H9 (cell line): ENCODE measurements around the gene SLC25A15. TPM values are rescaled to one million over a fixed set of nuclear protein-coding genes. Genes with fewer than 3 reads are reported as not detected.

Experiments used
- DNase-seq: peaks from one replicate; pipeline ENCODE4 v3.0.0-alpha.2; 2017
- H2AFZ ChIP-seq: one replicate; pipeline ENCODE4 v1.6.1; 2013; ENCODE audit warnings: mild to moderate bottlenecking, low read length, control low read depth, moderate library complexity
- H2AK5ac ChIP-seq: 2 replicates; pipeline ENCODE4 v1.6.1; 2013; ENCODE audit warnings: low read length, control low read depth, mixed read lengths; ENCODE audit not compliant: insufficient read length
- H2BK120ac ChIP-seq: one replicate; pipeline ENCODE4 v1.6.1; 2013; ENCODE audit warnings: low read depth, mild to moderate bottlenecking, low read length, control low read depth, inconsistent platforms; ENCODE audit not compliant: poor library complexity, severe bottlenecking
- H2BK12ac ChIP-seq: 2 replicates; pipeline ENCODE4 v1.6.1; 2013; ENCODE audit warnings: low read length, control low read depth, mixed read lengths, low read depth; ENCODE audit not compliant: insufficient read length
- H2BK15ac ChIP-seq: 2 replicates; pipeline ENCODE4 v1.6.1; 2013; ENCODE audit warnings: low read depth, low read length, control low read depth
- H2BK20ac ChIP-seq: one replicate; pipeline ENCODE4 v1.6.1; 2013; ENCODE audit warnings: low read depth, mild to moderate bottlenecking, low read length, control low read depth, inconsistent platforms; ENCODE audit not compliant: poor library complexity, severe bottlenecking
- H2BK5ac ChIP-seq: 2 replicates; pipeline ENCODE4 v1.6.1; 2013; ENCODE audit warnings: low read length, control low read depth, mixed read lengths; ENCODE audit not compliant: insufficient read length
- H3K14ac ChIP-seq: 2 replicates; pipeline ENCODE4 v1.6.1; 2013; ENCODE audit warnings: low read length, control low read depth; ENCODE audit not compliant: insufficient read depth
- H3K18ac ChIP-seq: 2 replicates; pipeline ENCODE4 v1.6.1; 2013; ENCODE audit warnings: low read depth, mild to moderate bottlenecking, mixed read lengths, low read length, control low read depth; ENCODE audit not compliant: insufficient read length
- H3K23ac ChIP-seq: 2 replicates; pipeline ENCODE4 v1.6.1; 2013; ENCODE audit warnings: low read length, control low read depth, mixed read lengths, low read depth; ENCODE audit not compliant: insufficient read length
- H3K23me2 ChIP-seq: 2 replicates; pipeline ENCODE4 v1.6.1; 2013; ENCODE audit warnings: low read depth, mild to moderate bottlenecking, mixed read lengths, low read length, control low read depth; ENCODE audit not compliant: insufficient read length, poor library complexity, severe bottlenecking
- H3K27ac ChIP-seq: 2 replicates; pipeline ENCODE4 v1.5.1; 2013; ENCODE audit warnings: low read length, control low read depth, mixed read lengths, low read depth; ENCODE audit not compliant: insufficient read length
- H3K27me3 ChIP-seq: 2 replicates; pipeline ENCODE4 v1.6.1; 2013; ENCODE audit warnings: low read length, control low read depth, inconsistent platforms; ENCODE audit not compliant: insufficient read depth
- H3K4ac ChIP-seq: 2 replicates; pipeline ENCODE4 v1.6.1; 2013; ENCODE audit warnings: low read depth, mild to moderate bottlenecking, control low read depth, inconsistent platforms, low read length, moderate library complexity
- H3K4me1 ChIP-seq: 2 replicates; pipeline ENCODE4 v1.6.1; 2013; ENCODE audit warnings: low read length, control low read depth, inconsistent platforms; ENCODE audit not compliant: insufficient read depth
- H3K4me2 ChIP-seq: 2 replicates; pipeline ENCODE4 v1.6.1; 2013; ENCODE audit warnings: low read length, control low read depth, mixed read lengths; ENCODE audit not compliant: insufficient read length, insufficient read depth
- H3K56ac ChIP-seq: 2 replicates; pipeline ENCODE4 v1.6.1; 2013; ENCODE audit warnings: low read depth, mild to moderate bottlenecking, mixed read lengths, low read length, control low read depth; ENCODE audit not compliant: insufficient read length
- H3K79me1 ChIP-seq: 2 replicates; pipeline ENCODE4 v1.6.1; 2013; ENCODE audit warnings: low read depth, mild to moderate bottlenecking, moderate library complexity, low read length, control low read depth, inconsistent platforms; ENCODE audit not compliant: insufficient read depth, poor library complexity, severe bottlenecking
- H3K79me2 ChIP-seq: 2 replicates; pipeline ENCODE4 v1.6.1; 2013; ENCODE audit warnings: low read length, control low read depth, inconsistent platforms; ENCODE audit not compliant: insufficient read depth
- H3K9ac ChIP-seq: 2 replicates; pipeline ENCODE4 v1.6.1; 2013; ENCODE audit warnings: low read length, control low read depth, mixed read lengths; ENCODE audit not compliant: insufficient read length; ENCODE audit errors: extremely low read depth
- H3K9me3 ChIP-seq: one replicate; pipeline ENCODE4 v1.6.1; 2013; ENCODE audit warnings: low read depth, low read length, inconsistent platforms; ENCODE audit not compliant: control insufficient read depth
- H3T11ph ChIP-seq: one replicate; pipeline ENCODE4 v1.6.1; 2013; ENCODE audit warnings: mild to moderate bottlenecking, low read length, control low read depth, inconsistent platforms
- H4K20me1 ChIP-seq: one replicate; pipeline ENCODE4 v1.6.1; 2013; ENCODE audit not compliant: control insufficient read depth, insufficient read length, insufficient read depth
- H4K5ac ChIP-seq: 2 replicates; pipeline ENCODE4 v1.6.1; 2013; ENCODE audit warnings: low read depth, mild to moderate bottlenecking, mixed read lengths, low read length, control low read depth; ENCODE audit not compliant: insufficient read length
- H4K8ac ChIP-seq: replicated peaks from 2 replicates; pipeline ENCODE4 v1.6.1; 2013; ENCODE audit warnings: low read length, control low read depth, mixed read lengths, low read depth; ENCODE audit not compliant: insufficient read length
- H4K91ac ChIP-seq: 2 replicates; pipeline ENCODE4 v1.6.1; 2013; ENCODE audit warnings: low read depth, mild to moderate bottlenecking, moderate library complexity, mixed read lengths, low read length, control low read depth; ENCODE audit not compliant: insufficient read length
- H3K27ac Mint-ChIP-seq, 3 experiments: 2 replicates in 2 of 3; 3 replicates in 1 of 3; pipeline ENCODE4 v1.8.0; 2020 to 2021; ENCODE audit warnings: mixed read lengths in 3 of 3, mild to moderate bottlenecking in 1 of 3, moderate library complexity in 1 of 3
- H3K27me3 Mint-ChIP-seq: 2 replicates; pipeline ENCODE4 v1.8.0; 2021; ENCODE audit warnings: low read depth, mild to moderate bottlenecking, moderate library complexity, mixed read lengths
- H3K36me3 Mint-ChIP-seq, 3 experiments: 2 replicates in 2 of 3; 3 replicates in 1 of 3; pipeline ENCODE4 v1.8.0; 2020 to 2021; ENCODE audit warnings: low read depth in 3 of 3, mixed read lengths in 3 of 3; ENCODE audit not compliant: insufficient read depth in 1 of 3
- H3K4me1 Mint-ChIP-seq, 2 experiments: 2 replicates each; pipeline ENCODE4 v1.8.0; 2020; ENCODE audit warnings: mixed read lengths in 2 of 2
- H3K4me3 Mint-ChIP-seq, 2 experiments: 2 replicates in 1 of 2; 3 replicates in 1 of 2; pipeline ENCODE4 v1.8.0; 2020 to 2021; ENCODE audit warnings: mild to moderate bottlenecking in 2 of 2, mixed read lengths in 2 of 2, moderate library complexity in 1 of 2
- H3K9me3 Mint-ChIP-seq, 2 experiments: 2 replicates in 1 of 2; 3 replicates in 1 of 2; pipeline ENCODE4 v1.8.0; 2020; ENCODE audit warnings: mild to moderate bottlenecking in 2 of 2, mixed read lengths in 2 of 2, moderate library complexity in 1 of 2
- CTCF ChIP-seq: fragments of 200-600 bp; sonication (generic); conservative IDR thresholded peaks from 3 replicates; pipeline ENCODE4 v1.8.0; 2021; ENCODE audit warnings: antibody characterized with exemption, mild to moderate bottlenecking
- WGBS: extraction: QIAGEN DNeasy Blood & Tissue Kit; methylation state at CpG from one replicate; pipeline ENCODE4 v1.1.7; 2013; ENCODE audit warnings: missing lambda C conversion rate, low lambda C conversion rate, mixed read lengths; ENCODE audit not compliant: insufficient read length; ENCODE audit errors: extremely low coverage; 5-methylcytosine and 5-hydroxymethylcytosine counted together
- long read RNA-seq: library from polyadenylated mRNA; unstranded; transcript quantifications from one replicate; pipeline ENCODE4 v2.0.0, GENCODE V29; 2020
- total RNA-seq: library from RNA; stranded (reverse); gene quantifications from 2 replicates; pipeline ENCODE4 v1.2.1, GENCODE V29; 2021

The SLC25A15 gene
- total RNA-seq: 18.3 and 21.1 TPM in 2 replicates
- long read RNA-seq, transcript SLC25A15-201 (7 exons, 1,586 nt): major isoform, 7 of 15 reads
- long read RNA-seq, partial matches to known transcripts: 1 of 15 reads
- long read RNA-seq, other reads (novel, unspliced or antisense): 7 of 15 reads

GRCh38 chr13:40789275-40790153 is at the start of gene SLC25A15:
TSS of gene SLC25A15 (plus strand) at chr13:40789611. CDS start at chr13:40793227, 3,616 bp downstream.
- H3K23ac ChIP-seq: no peak within 1 kb of the TSS
- no peaks in the 10 kb centered on the region for H3K27me3 ChIP-seq
- no peak within 1 kb of the TSS for H3K4ac ChIP-seq
- peak within 1 kb of the TSS; percentile 86 for H3K18ac ChIP-seq
- no peak within 1 kb of the TSS for H4K8ac ChIP-seq
- H3K79me2 ChIP-seq: 0 out of 2 replicates have a peak, but pooled peaks cover 1% of the 10 kb centered on the region
- no peak within 1 kb of the TSS for H4K5ac ChIP-seq
- H4K20me1 ChIP-seq: no peaks in the 10 kb centered on the region
- no peak within 1 kb of the TSS for H3K56ac ChIP-seq
- no peaks in the 10 kb centered on the region for H3K4me1 ChIP-seq
- TF ChIP-seq CTCF: peak; percentile 43; the same call in 2 of the 3 replicates
- no CpG with 5 or more reads among the region's 101 CpGs for whole genome bisulfite sequencing
- H3T11ph ChIP-seq: no peak within 1 kb of the TSS
- no peaks in the 10 kb centered on the region for H3K9me3 ChIP-seq
- Mint-ChIP-seq H3K27ac (peak within 1 kb of the TSS in 1 of 3 experiments; percentile 87; a peak in 2 of 7 replicates), H3K4me1 (peaks cover 7 to 10% of the 10 kb centered on the region in 2 experiments; a peak in 3 of 4 replicates), H3K27me3 (no peaks in the 10 kb centered on the region), H3K4me3 (peak within 1 kb of the TSS; percentile 79 to 85), H3K9me3 (no peaks in the 10 kb centered on the region), H3K36me3 (peaks cover 0 to 9% (median 8%) of the 10 kb centered on the region in 3 experiments; a peak in 5 of 7 replicates)
- H2BK12ac ChIP-seq: no peak within 1 kb of the TSS
- H2BK20ac ChIP-seq: no peak within 1 kb of the TSS
- H2BK15ac ChIP-seq: no peak within 1 kb of the TSS
- H3K79me1 ChIP-seq: no peaks in the 10 kb centered on the region
- no peak within 1 kb of the TSS for H2AK5ac ChIP-seq
- peak within 1 kb of the TSS; percentile 83 for H3K14ac ChIP-seq
- DNase-seq: peak; percentile 71
- peak within 1 kb of the TSS; percentile 52 for H3K9ac ChIP-seq
- no peak within 1 kb of the TSS for H2BK120ac ChIP-seq
- H2BK5ac ChIP-seq: no peak within 1 kb of the TSS
- H4K91ac ChIP-seq: no peak within 1 kb of the TSS
- H3K4me2 ChIP-seq: peak within 1 kb of the TSS; percentile 66
- H2AFZ ChIP-seq: no peak within 1 kb of the TSS
- no peak within 1 kb of the TSS for H3K27ac ChIP-seq
- H3K23me2 ChIP-seq: no peaks in the 10 kb centered on the region
